GM19467 (cell line): ENCODE measurements around the gene NCKAP5L.
"Not testable (repeated sequence)": the region's sequence is repeated elsewhere in the genome, so short reads cannot be mapped to it uniquely, and the experiment has no call there.

ENCODE experiments used
- ATAC-seq: cut with Tn5 transposase; IDR thresholded peaks from one replicate; pipeline ENCODE4 v1.9.1; 2021; ENCODE audit warnings: mild to moderate bottlenecking, moderate library complexity; ENCODE audit not compliant: unreplicated experiment

The NCKAP5L gene

DNA sequence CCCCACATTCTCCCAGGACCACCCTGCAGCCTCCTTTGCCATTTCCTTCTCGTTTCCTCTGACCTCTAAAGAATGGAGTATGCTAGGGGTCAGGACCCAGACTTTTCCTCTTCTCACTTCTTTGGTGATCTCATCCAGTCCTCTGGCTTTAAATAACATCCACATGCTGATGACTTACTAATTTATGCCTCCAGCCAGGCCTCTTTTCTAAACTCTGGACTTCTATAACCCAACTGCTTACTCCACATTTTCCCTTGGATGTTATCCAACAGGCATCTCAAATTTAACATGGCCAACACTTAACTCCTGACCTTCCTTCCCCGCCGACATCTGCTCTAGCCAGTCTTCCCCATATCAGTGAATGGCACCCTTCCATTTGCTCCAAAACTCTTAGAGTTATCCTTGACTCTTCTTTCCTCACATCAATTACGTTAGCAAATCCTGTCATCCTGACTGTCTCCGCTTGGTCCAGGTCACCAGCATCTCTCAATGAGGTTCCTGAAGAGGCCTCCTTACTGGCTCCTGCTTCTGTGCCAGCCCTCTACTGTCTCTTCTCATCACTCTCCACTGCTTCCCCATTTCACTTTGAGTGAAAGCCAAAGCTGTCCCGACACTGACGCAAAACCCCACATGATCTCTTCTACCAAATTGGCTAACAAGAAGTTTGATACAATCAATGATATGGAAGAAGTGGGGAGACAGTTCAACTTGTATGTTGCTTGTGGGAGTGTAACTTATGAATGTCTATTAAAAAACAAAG lies 44.1 kb downstream of the NCKAP5L start:
- no peak for ATAC-seq

DNA sequence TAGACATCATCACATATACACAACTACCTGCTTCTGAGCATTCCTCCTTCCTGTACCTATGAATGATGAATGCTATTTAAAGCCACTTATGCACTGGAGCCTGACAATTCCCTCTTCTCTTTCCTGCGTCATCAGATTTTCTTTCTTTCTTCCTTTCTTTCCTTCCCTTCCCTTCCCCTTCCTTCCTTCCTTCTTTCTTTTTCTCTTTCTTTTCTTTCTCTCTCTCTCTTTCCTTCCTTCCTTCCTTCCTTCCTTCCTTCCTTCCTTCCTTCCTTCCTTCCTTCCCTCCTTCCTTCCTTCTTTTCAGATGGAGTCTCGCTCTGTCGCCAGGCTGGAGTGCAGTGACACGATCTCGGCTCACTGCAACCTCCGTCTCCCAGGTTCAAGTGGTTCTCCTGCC lies 47.3 kb downstream of the NCKAP5L start:
- not testable (repeated sequence) for ATAC-seq

DNA sequence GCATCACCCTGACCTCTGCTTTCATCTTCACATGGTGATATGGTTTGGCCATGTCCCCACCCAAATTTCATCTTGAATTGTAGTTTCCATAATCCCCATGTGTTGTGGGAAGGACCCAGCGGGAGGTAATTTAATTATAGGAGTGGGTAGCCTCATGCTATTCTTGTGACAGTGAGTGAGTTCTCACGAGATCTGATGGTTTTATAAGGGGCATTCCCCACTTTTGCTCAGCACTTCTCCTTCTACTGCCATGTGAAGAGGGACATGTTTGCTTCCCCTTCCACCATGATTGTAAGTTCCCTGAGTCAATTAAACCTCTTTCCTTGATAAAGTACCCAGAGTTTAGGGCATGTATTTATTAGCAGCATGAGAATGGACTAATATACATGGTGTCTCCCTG lies 48.6 kb downstream of the NCKAP5L start:
- no peak for ATAC-seq

DNA sequence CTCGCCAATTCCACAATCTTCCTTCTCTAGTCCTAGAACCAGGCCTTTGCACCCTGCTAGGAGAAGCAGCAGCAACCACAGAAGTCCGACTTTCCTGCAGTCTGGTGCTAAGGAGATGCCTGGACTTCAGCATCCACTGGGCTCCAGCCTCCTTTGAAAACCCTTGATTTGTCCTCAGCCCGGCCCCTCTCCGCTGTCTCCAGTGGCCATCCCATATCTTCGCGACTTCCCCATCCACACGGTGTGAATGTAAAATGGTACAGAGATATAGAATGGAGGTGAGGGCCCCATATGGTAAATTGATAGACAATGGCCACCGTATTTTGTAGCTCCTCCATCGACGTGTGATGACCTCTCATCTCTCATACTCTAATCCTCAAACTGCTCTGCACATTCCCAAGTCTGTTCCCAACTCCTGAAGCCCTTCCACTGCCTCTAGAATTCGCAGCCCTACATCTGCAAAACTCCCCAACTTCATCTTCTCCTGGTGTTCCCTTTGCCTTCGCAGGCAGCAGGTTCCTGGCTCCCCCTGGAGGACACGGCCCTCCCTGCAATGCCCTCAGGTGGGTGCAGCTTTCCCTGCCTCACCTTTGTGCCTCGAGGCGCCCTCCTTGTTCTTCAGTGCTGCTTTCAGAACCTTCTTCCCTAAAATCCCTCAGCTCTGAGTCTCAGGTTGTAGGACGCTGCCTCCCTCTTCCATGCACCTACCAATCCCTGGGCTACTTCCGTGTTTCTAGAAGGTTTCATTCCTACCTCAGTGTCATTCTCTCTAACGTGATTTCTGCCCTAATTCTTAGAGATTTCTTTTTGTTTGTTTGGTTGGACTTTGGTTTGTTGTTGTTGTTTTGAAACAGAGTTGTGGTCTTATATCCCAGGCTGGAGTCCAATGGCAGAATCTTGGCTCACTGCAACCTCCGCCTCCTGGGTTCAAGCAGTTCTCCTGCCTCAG lies 50.1 kb downstream of the NCKAP5L start:
- ATAC-seq, result no peak

DNA sequence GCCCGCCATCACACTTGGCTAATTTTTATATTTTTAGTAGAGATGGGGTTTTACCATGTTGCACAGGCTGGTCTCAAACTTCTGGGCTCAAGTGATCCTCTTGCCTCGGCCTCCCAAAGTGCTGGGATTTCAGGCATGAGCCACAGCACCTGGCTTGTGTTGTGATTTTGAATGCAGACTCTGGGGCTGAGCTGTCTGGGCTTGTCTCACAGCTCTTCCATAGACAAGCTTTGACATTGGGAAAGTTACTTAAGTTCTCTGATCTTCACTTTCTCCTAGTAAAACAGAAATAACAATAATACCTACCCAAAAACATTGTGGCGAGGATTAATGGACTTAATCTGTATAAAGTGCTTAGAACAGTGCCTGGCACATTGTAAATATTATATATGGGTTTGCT lies 50.9 kb downstream of the NCKAP5L start:
- no peak for ATAC-seq

DNA sequence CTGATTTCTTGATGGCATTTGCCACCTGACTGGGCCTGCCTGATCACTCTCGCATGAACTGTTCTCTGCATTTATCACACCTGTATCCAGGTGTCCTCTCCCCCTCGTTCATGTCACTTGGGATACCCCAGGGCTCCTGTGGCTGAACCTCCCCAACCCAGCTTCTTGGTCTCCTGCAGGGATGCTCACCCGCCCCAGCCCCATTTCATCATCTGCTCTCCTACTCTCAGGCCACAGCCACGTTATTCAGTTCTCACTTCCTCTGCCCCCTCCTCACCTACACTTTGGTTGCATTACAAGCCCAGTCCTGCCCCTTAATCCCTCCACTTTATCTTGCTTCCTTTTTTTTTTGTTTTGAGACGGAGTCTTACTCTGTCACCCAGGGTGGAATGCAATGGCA lies 51.4 kb downstream of the NCKAP5L start:
- no peak for ATAC-seq

DNA sequence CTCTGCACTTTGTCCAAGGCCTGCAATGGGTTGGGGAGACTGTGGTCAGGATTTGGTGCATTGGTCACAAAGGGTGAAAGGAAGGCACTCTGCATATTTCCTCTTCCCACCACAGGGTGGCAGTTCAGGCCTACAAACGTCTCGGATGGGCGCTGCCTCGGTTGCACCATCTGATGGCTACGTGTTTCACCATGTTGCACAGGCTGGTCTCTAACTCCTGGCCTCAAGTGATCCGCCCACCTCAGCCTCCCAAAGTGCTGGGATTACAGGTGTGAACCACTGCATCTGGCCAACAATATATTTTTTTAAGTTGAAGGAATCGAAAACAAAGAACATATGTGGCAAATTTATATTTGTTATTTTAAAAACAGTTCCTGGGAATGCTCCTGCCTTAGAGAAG lies 51.8 kb downstream of the NCKAP5L start:
- no peak for ATAC-seq

DNA sequence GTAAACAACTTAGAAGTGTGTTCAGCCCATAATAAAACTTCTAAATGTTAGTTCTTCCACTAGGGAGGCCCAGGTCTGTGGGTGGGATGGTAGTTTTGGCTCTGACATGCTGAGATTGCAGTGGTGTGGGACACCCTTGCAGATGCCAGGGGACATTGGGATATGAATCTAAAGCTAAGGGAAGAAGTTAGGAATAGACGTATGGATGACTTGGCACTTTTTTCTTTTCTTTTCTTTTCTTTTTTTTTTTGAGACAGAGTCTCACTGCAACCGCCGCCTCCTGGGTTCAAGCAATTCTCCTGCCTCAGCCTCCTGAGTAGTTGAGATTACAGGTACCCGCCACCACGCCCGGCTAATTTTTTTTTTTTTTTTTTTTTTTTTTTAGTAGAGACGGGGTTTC lies 55.1 kb downstream of the NCKAP5L start:
- not testable (repeated sequence) for ATAC-seq

DNA sequence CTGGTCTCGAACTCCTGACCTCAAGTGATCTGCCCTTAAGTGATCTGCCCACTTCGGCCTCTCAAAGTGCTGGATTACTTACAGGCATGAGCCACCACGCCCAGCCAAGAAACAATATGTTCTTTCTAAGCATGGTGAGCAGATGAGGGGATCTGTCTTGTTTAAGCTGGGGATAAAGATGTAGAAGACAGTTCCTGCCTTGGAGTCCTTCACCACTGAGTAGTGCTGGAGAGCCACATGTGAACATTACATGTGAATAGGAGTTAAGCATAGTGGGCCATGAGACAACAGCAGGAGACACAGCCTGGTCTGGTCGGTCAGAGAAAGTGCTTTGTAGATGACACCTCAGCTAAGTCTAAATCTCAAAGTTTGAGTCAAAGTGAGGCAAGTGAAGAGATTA lies 60.9 kb downstream of the NCKAP5L start:
- ATAC-seq, result no peak

DNA sequence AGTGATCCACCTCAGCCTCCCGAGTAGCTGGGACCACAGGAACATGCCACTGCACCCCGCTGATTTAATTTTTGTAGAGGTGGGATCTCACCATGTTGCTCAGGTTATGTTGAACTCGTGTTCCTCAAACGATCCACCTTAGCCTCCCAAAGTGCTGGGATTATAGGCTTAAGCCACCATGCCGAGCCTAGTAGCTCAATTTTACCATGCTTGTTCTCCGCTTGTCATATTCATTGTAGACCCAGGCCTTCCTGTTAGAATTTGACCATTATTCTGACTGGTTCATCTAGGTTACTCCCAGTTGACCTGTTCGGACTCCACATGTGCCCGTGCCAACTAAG lies 62.1 kb downstream of the NCKAP5L start:
- ATAC-seq, result no peak

DNA sequence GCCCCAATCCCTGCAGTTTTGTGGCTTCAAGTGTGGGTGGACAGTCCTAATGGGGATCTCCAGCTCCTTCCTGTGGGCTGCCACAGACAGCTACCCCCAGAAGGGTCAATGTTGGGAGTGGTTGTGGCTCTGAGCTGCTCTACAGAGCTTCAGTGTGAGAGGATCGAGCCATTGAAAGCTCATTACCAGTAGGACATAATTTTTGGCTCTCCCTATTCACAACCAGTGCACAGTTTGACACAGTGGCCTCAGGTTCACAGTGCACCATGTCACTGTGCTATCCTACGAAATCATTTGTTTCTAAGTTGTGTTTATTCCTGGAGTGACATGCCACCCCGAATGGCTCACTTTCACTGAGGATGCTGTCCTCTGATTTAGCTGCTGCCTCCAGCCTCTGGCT lies 64.1 kb downstream of the NCKAP5L start:
- ATAC-seq, result no peak

DNA sequence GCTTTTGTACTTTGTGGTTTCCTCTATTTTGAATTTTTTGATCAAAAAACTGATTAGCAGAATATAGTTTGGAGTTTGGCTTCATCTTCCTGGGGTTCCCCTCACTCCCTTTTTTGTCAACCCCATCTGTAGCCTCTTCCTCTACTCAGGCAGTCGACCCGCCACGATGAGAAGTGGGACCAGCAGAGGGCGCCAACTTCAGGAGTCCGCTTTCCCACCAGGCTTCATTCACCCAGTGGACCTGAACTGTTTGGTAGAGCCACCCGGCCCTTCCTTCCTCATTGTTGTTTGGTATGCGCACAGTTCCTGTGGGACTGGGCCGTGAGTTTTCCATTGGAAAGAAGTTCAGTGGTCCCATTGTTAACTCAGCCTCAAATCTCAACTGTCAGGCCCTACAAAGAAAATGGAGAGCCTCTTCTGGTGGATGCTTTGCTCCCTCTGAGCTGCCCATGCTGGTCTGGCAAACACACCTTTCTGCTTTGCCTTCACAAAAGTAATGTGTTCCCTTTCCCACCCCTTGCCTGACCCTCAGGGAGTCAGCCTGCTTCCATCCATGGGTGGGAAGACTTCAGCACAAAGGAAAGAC lies 65.1 kb downstream of the NCKAP5L start:
- ATAC-seq, result no peak

DNA sequence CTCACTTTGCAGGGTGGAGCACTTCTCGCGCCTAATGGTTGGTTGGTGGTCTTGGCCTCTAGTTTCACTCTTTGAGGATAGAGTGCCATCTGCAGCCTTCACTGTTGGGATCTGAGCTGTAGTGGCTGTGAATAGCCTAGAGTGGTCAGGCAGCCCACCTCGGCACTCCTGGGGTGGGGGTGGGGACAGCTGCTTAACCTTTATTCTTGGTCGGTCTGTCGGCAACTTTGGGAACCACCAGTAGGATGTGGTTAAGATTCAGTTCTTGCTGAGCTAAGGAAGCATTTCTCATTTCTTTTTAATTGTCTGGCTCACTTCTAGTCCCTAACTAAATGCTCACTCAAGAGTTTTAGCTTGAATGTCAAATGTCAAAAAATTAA lies 65.8 kb downstream of the NCKAP5L start:
- no peak for ATAC-seq

DNA sequence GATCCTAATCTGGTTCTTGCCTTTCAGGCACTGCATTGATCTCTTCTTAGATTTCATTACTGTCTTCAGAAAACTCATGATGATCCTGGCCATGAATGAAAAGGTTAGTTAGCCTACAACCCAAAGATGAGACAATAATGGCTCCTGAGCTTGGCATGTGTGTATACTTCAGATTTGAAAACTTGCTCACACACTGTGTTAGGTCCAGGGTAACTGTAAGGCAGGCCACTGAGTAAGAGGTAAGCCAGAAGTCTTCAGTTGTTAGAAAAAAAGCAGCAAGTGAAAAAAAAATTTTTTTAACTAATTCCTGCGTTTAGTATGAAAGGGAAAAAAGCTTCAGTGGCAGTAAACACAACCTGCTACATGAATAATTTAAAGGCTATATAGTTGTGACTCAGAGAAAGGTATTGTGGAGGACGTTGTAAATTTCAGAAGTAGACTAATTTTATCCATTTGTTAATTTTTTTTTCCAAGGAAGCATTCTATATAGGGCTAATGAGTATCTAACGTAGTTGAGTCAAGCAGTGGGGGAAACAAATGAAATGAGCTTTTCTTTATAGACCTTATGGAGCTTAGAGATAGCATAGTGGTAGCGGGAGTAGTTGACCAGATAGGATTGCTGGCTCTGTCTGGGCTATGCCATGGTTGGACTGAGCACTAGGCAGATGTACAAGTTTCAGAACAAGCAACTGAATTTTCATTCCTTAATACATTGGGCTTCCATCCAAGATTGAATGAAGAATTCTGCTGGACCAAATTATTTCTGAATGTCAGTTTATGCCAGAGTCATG lies 66.3 kb downstream of the NCKAP5L start:
- no peak for ATAC-seq

DNA sequence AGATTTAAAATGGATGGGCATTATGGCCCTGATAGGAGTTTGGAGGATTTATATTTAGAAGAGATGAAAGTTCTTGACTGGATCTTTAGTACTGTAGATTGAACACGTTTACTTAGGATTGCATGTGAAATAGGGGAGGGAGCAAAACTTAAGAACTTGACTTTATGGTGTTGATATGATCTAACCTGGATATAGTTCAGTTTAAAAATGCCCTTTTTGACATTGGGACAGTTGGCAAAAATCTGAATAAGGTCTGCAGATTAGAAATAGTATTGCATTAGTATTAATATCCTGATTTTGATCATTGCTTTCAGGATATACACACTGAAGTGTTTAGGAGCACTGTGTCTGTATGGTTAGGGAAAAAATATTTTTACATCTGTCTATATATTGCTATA lies 77.2 kb downstream of the NCKAP5L start:
- ATAC-seq, result no peak

DNA sequence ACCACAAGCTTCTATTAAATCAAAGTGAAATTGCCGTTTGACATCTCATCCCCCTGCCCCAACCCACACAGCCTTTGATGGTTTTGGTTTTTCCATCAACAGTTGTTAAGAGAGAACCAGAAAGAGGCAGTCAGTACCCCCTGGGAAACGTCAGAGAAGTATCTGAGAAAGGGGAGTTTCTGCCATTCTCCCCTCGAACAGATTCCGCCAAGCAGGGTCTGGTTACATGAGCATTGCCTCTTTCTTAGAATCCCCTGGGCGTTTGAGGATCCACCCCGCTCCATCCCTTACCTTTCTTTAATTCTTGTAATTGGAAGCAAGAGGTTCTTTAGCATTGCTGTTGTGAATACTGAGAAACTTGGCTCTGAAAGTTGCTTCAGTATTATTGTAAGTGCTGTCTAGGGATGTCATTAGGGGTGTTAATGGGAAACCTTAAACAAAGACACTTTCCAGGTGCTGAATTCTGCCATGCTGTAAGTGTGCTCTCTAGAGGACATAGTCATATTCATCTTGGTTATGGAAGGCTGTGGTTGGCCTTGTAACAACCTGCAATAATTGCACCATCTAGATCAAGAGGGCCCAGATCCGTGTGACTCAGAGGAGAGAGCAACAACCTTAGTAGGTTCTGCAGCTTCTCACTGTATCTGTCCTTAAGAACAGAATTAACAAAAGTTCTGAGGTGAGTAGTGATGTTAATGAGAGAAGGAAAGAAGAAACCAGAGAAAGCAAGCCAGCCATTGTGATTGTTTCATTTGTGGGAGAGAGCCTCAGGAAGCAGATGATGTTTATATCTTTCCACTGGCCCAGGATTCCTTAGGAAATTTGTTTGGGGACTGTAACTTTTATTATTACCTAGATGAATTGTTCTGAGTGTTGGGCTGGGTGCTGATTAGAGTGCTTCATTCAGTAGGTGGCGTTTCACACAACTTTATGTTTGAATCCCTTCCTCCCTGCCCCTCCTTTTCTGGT lies 77.9 kb downstream of the NCKAP5L start:
- ATAC-seq, result no peak

DNA sequence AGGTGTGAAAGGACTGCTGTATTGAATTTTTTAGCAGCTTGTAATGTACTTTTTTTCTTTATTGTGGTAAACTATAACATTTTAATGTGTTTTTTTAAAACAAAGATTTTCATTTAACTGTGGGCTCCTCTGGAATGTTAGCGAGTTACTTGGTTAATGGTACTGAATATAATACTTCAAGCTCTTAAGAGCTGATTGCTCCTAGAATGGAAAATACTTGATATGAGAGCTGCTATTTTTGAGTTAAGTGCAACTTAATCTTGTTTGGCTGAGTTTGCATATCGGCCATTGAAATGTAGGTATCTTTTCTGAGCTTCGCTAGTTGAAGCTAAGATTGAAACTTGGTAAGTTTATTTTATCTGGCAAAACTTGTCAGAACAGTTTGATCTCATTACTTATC lies 79.4 kb downstream of the NCKAP5L start:
- ATAC-seq, result no peak

DNA sequence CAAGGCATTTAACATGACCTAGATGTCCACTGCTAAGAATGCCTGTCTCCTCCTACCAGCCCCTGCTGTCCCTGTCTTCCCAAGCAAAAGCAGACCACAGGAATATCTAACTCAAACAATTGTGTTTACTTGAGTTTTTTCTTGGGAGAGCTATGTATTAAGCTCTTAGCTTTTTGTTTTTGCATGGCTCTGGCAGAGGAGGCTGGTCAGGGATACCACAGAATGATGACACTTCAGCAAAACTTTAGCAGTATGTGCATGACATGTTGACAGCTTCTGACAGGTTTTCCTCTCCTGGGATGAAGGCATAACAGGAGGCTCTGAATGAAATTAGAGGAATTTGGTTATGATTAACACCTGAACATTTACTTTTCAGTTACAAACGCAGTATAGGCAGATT lies 79.9 kb downstream of the NCKAP5L start:
- ATAC-seq, result no peak

DNA sequence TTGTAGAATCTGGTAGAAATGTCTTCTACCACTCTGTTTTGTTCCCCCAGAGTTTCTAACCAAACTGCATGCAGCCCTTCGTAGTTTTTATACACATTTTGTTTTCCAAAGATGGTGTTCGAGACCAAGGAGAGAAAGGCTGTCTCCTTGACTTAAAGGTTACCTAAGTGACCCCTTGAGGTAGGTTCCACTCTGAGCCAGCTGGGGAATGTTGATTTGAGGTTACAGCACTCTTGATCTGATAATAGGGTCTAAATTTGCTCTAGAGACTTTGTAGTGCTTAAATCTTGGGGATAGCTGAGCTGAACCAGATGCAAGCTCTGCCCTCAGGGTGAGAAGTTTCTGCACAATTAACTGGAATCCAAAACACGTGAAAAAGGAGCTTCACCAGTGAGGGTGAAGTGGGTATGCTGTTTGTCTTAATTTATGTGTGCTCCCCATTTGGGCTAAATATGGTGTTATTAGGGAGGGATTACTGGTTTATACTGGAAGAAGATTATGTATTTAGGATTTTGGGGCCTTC lies 83.8 kb downstream of the NCKAP5L start:
- ATAC-seq, result no peak
